ENCODE measurements around the gene TNPO2.

DNA sequence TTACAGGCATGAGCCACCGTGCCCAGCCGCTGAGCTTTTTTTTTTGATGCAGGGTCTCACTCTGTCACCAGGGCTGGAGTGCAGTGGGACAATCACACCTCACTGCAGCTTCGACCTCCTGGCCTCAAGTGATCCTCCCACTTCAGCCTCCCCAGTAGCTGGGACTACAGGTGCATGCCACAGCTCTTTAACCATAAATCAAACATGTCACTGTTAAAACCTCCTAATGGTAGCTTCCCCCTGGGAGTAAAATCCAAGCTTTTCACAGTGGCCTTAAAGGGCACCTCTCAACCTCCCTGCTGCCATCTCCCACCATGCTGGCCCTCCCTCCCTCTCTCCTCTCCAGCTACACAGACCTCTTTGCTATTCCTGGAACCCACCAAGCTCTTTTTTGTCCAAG lies 37.9 kb downstream of the TNPO2 start:
- TF ChIP-seq, protein P1, sequence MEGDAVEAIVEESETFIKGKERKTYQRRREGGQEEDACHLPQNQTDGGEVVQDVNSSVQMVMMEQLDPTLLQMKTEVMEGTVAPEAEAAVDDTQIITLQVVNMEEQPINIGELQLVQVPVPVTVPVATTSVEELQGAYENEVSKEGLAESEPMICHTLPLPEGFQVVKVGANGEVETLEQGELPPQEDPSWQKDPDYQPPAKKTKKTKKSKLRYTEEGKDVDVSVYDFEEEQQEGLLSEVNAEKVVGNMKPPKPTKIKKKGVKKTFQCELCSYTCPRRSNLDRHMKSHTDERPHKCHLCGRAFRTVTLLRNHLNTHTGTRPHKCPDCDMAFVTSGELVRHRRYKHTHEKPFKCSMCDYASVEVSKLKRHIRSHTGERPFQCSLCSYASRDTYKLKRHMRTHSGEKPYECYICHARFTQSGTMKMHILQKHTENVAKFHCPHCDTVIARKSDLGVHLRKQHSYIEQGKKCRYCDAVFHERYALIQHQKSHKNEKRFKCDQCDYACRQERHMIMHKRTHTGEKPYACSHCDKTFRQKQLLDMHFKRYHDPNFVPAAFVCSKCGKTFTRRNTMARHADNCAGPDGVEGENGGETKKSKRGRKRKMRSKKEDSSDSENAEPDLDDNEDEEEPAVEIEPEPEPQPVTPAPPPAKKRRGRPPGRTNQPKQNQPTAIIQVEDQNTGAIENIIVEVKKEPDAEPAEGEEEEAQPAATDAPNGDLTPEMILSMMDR (IDR thresholded peaks at IDR 0.05) = no peak
- TF ChIP-seq ZFX (IDR thresholded peaks at IDR 0.05; ENCODE audit: borderline replicate concordance) = no peak

All from 22Rv1 (cell line).